ENCODE data around the gene UST.

- no peak for TF ChIP-seq POLR2A (IDR thresholded peaks at IDR 0.05)
- no peak for TF ChIP-seq CTCF (IDR thresholded peaks at IDR 0.05)
Observed at GRCh38 chr6:149013586-149014344, 266.9 kb downstream of the UST start.
